Mammary epithelial cell (primary cell): Measurements from ENCODE around the gene ROPN1B.
"Not testable (repeated sequence)": the region's sequence is repeated elsewhere in the genome, so short reads cannot be mapped to it uniquely, and the experiment has no call there.

ENCODE experiments used
- CTCF ChIP-seq, 2 donors: IDR thresholded peaks in 1 of 2; conservative IDR thresholded peaks in 1 of 2; 2 replicates each; pipeline ENCODE4 v1.5.1; 2011 to 2012; ENCODE audit warnings: inconsistent platforms in 2 of 2, low read length in 2 of 2, mild to moderate bottlenecking in 2 of 2, control low read depth in 1 of 2, low read depth in 1 of 2; ENCODE audit not compliant: insufficient read depth in 1 of 2; ENCODE audit errors: extremely low read depth in 1 of 2
- EZH2 ChIP-seq: IDR thresholded peaks from 2 replicates; pipeline ENCODE4 v1.6.1; 2012; ENCODE audit warnings: low read length, inconsistent platforms, borderline replicate concordance

GRCh38 chr3:125928771-125929545, 40.0 kb upstream of the ROPN1B start:
- peak; percentile 30 to 48 for TF ChIP-seq CTCF (conservative IDR thresholded peaks at IDR 0.05 in 1 of 2, IDR thresholded peaks at IDR 0.05 in 1 of 2; ENCODE audit: extremely low read depth in 1 of 2, insufficient read depth in 1 of 2, low read depth in 1 of 2, low read length in 2 of 2)
- TF ChIP-seq EZH2: not testable (repeated sequence)
